Ascending aorta (tissue), 2 donors: ENCODE results near the gene ENOX2. TPM values are rescaled to one million over a fixed set of nuclear protein-coding genes. Genes with fewer than 3 reads are reported as not detected.

Experiments
- DNase-seq, 2 donors: peaks; one replicate each; pipeline ENCODE4 v3.0.0-alpha.2; 2019; ENCODE audit warnings: low spot score in 2 of 2
- H3K27ac ChIP-seq, 2 donors: fragments of 200-600 bp; sonication (generic); one replicate each; pipeline ENCODE4 v1.5.1; 2016 to 2017; ENCODE audit warnings: mild to moderate bottlenecking in 1 of 2
- H3K27me3 ChIP-seq: fragments of 200-600 bp; sonication (generic); one replicate; pipeline ENCODE4 v1.5.1; 2017
- H3K36me3 ChIP-seq, 2 donors: fragments of 200-600 bp; sonication (generic); one replicate each; pipeline ENCODE4 v1.5.1; 2016
- H3K4me1 ChIP-seq, 2 donors: fragments of 200-600 bp; sonication (generic); one replicate each; pipeline ENCODE4 v1.5.1; 2016 to 2017; ENCODE audit warnings: mild to moderate bottlenecking in 1 of 2
- H3K4me3 ChIP-seq, 2 donors: fragments of 200-600 bp; sonication (generic); one replicate each; pipeline ENCODE4 v1.5.1; 2016 to 2017; ENCODE audit warnings: mild to moderate bottlenecking in 1 of 2
- H3K9me3 ChIP-seq, 2 donors: fragments of 200-600 bp; sonication (generic); one replicate each; pipeline ENCODE4 v1.5.1; 2016
- intact Hi-C: fragments of 100-400 bp; cut with DNase I; formaldehyde crosslinking; loops from one replicate; pipeline ENCODE4 v1.15.1; 2023
- total RNA-seq: library from RNA; depleted of rRNA; stranded (reverse); fragments of >200 nt; gene quantifications from one replicate; pipeline ENCODE4 v1.1.0, GENCODE V29; 2016
- TF ChIP-seq, protein P1 (sequence below), 3 experiments: fragments of 200-600 bp in 2 of 3; fragments of 450-650 bp in 1 of 3; sonication (generic) in 2 of 3; IDR thresholded peaks; one replicate each; pipeline ENCODE4 v1.5.1; 2016 to 2019; ENCODE audit warnings: antibody characterized with exemption in 3 of 3, mild to moderate bottlenecking in 1 of 3, moderate library complexity in 1 of 3

The ENOX2 gene
- total RNA-seq, 1 donor from 2014 or later = 2.0 TPM

DNA sequence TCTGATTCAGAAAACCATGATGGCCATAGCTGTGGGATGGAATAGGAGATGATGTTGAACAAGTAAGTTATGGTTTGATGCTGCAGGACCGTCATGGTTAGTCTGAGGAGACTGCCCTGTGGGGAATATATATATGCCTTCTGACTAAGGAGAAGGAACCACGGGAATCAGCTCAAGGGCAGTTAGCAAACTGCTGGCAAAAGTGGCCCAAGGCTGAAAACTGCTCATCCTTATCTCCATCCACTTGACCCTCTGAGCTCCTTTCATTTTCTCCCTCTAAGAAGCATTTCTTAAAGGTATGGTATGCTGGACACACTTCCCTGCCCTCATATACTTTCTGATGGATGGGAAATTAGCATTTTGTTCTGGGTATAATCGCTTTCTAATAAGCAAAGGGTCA is 161.9 kb downstream of the ENOX2 start:
- Histone ChIP-seq H3K9me3 (no peaks in the 10 kb centered on the region), H3K4me1 (no peaks in the 10 kb centered on the region), H3K4me3 (no peak overlapping the region), H3K36me3 (no peaks in the 10 kb centered on the region), H3K27ac (no peak overlapping the region), H3K27me3 (no peaks in the 10 kb centered on the region)
- intact Hi-C loops = no loop called here
- no peak for DNase-seq
- TF ChIP-seq, protein P1, sequence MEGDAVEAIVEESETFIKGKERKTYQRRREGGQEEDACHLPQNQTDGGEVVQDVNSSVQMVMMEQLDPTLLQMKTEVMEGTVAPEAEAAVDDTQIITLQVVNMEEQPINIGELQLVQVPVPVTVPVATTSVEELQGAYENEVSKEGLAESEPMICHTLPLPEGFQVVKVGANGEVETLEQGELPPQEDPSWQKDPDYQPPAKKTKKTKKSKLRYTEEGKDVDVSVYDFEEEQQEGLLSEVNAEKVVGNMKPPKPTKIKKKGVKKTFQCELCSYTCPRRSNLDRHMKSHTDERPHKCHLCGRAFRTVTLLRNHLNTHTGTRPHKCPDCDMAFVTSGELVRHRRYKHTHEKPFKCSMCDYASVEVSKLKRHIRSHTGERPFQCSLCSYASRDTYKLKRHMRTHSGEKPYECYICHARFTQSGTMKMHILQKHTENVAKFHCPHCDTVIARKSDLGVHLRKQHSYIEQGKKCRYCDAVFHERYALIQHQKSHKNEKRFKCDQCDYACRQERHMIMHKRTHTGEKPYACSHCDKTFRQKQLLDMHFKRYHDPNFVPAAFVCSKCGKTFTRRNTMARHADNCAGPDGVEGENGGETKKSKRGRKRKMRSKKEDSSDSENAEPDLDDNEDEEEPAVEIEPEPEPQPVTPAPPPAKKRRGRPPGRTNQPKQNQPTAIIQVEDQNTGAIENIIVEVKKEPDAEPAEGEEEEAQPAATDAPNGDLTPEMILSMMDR (IDR thresholded peaks at IDR 0.05) = no peak

DNA sequence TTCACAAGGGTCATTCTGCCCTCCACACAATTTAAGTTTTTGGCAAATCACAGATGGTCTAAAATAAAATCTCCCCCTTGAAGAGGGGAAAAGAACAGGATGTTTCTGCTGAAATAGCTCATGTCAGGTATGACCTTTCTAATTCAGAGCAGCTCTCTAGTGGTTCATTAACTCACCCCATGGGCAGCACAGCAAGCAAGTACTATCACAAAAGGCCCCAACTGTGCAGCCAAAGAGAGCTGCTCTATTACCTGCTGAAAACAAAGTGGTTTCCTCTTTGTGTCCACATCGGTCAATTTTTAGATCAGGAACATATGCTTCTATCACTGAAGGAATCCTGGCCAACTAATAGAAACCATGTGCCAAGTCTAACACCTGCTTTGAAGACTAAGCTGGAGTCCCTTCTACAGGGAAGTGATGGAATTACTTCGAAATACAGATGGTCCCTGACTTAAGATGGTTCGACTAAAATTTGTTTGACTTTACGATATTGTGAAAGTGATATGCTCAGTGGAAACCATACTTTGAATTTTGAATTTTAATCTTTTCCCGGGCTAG is 164.3 kb downstream of the ENOX2 start:
- intact Hi-C loops = no loop called here
- Histone ChIP-seq H3K27ac (no peak overlapping the region), H3K9me3 (no peaks in the 10 kb centered on the region), H3K4me1 (no peaks in the 10 kb centered on the region), H3K27me3 (no peaks in the 10 kb centered on the region), H3K4me3 (no peak overlapping the region), H3K36me3 (no peaks in the 10 kb centered on the region)
- TF ChIP-seq, protein P1 (IDR thresholded peaks at IDR 0.05) = no peak
- no peak for DNase-seq

DNA sequence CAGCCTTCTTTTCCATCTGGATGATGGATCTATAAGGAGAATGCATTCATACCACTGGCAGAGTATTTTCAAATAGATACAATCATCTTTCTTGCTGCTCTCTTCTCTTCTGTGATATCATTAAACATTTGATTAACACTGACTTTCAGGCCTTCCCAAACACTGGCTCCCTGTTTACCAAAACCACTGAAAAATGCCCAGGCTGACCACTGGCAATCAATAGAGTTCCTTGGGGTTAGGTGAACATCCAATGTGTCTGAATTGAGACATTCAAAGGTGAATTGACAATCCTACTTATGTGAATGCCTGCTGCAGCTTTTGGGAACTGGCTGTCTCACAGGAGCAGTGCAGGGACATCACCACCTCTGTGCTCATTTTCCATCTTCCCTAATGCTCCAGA is 168.3 kb downstream of the ENOX2 start:
- no peak for DNase-seq
- no peak overlapping the region for H3K27ac ChIP-seq
- H3K27me3 ChIP-seq = no peaks in the 10 kb centered on the region
- no peaks in the 10 kb centered on the region for H3K4me1 ChIP-seq
- H3K4me3 ChIP-seq = no peak overlapping the region
- TF ChIP-seq, protein P1 (IDR thresholded peaks at IDR 0.05) = no peak
- intact Hi-C loops = no loop called here
- H3K9me3 ChIP-seq = peaks cover 0 to 9% of the 10 kb centered on the region in 2 donors
- no peaks in the 10 kb centered on the region for H3K36me3 ChIP-seq

DNA sequence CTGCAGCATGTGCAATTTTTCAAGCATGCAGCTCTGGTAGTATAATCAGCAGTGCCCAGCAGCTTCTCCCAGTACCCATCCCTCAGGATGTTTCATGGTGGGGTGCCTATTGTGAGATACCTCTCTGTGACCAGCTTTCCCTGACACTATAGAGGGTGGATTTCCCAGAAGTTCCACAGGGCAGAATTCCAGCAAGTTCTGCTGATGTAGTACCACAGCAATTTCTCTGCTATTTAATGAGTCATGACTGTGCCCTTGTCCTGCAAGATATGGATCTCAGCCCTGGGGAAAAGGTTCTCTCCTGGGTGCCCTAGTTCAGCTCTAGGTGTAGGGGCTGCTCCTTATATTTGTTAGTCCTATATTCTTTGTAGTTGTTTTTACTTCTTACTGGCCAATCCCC is 174.8 kb downstream of the ENOX2 start:
- H3K27me3 ChIP-seq = no peaks in the 10 kb centered on the region
- no peaks in the 10 kb centered on the region for H3K4me1 ChIP-seq
- no peak overlapping the region for H3K27ac ChIP-seq
- peaks cover 0 to 15% of the 10 kb centered on the region in 2 donors for H3K9me3 ChIP-seq
- no peaks in the 10 kb centered on the region for H3K36me3 ChIP-seq
- intact Hi-C loops = no loop called here
- DNase-seq = no peak
- no peak overlapping the region for H3K4me3 ChIP-seq
- TF ChIP-seq, protein P1 (IDR thresholded peaks at IDR 0.05) = no peak

DNA sequence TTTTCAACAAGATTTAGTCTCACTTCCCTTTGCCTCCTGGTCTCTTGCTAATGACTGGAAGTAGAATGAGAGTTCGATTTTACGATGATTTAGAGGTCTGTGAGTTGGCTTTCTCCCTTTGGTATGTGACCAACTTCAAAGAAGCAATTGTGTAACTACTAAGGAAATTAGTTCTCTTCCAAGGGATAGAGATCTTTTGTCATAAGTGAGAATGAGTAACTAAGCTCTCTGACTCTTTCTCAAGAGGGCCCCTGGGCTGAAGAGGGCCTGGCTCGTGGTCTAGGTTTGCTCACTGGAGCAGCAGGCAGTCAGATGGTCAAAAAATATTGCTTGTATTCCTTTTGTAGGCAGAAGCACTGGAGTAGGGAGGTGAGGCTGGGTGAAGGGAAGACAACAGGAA is 176.3 kb downstream of the ENOX2 start:
- no peak overlapping the region for H3K27ac ChIP-seq
- H3K4me1 ChIP-seq = no peaks in the 10 kb centered on the region
- H3K9me3 ChIP-seq = peaks cover 0 to 10% of the 10 kb centered on the region in 2 donors
- no peaks in the 10 kb centered on the region for H3K36me3 ChIP-seq
- intact Hi-C loops = no loop called here
- H3K4me3 ChIP-seq = no peak overlapping the region
- H3K27me3 ChIP-seq = no peaks in the 10 kb centered on the region
- TF ChIP-seq, protein P1 (IDR thresholded peaks at IDR 0.05) = no peak
- no peak for DNase-seq

DNA sequence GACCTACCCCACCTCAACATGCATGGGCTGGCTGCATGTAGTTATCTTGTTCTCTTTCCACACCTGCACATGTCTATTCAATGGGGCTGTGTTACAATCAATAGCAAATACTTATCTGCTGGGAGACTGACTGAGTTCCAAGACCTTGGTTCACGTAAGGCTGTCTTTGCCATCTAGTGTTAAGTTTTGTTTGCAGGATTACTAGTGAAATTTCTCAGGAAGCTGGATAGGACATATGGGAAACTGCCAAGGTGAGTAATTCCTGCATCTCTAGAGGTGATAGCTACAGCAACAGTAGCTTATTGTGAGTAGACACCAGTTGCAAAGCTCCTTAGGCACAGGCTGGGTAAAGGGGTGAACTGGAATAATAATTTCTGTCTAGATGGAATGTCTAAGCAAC is 177.5 kb downstream of the ENOX2 start:
- TF ChIP-seq, protein P1 (IDR thresholded peaks at IDR 0.05) = no peak
- DNase-seq = no peak
- H3K36me3 ChIP-seq = no peaks in the 10 kb centered on the region
- intact Hi-C loops = no loop called here
- peaks cover 0 to 6% of the 10 kb centered on the region in 2 donors for H3K9me3 ChIP-seq
- no peak overlapping the region for H3K27ac ChIP-seq
- no peaks in the 10 kb centered on the region for H3K27me3 ChIP-seq
- H3K4me3 ChIP-seq = no peak overlapping the region
- no peaks in the 10 kb centered on the region for H3K4me1 ChIP-seq
